ENCODE data around the gene CX3CR1. TPM values are rescaled to one million over a fixed set of nuclear protein-coding genes. Genes with fewer than 3 reads are reported as not detected.

CX3CR1 gene
- total RNA-seq, 1 experiment from 2014 or later, result not detected

DNA sequence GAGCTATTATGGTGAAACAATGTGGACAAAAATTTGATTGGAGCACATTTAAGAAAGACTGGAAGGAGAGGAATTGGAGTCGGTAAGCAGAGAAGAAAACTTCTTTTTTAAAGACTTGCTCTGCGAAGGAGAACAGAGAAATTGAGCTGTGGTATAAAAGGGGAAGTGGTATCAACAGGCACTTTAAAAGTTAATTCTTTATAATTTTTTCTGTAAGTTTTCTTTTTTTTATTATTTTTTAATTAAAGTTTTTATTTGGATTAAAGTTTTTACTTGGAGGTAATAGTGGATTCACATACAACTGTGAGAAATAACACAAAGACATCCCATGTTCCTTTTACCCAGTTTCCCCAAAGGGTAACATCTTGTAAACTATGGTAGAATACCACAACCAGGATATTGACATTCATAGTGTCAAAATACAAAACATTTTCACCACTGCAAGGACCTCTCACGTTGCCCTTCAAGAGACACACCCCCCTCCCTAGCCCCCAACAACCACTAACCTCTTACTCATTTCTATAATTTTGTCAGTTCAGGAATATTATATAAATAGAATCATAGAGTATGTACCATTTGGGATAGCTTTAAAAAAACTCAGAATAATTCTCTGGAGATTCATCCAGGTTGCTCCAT lies 53.6 kb downstream of the CX3CR1 start:
- DNase-seq (ENCODE audit: extremely low read depth, low read depth), result no peak

GRCh38 chr3:39224288-39224687 lies 55.5 kb downstream of the CX3CR1 start:
- DNase-seq (ENCODE audit: extremely low read depth, low read depth), result no peak

GRCh38 chr3:39222939-39223338 lies 56.9 kb downstream of the CX3CR1 start:
- no peak for DNase-seq (ENCODE audit: extremely low read depth, low read depth)

DNA sequence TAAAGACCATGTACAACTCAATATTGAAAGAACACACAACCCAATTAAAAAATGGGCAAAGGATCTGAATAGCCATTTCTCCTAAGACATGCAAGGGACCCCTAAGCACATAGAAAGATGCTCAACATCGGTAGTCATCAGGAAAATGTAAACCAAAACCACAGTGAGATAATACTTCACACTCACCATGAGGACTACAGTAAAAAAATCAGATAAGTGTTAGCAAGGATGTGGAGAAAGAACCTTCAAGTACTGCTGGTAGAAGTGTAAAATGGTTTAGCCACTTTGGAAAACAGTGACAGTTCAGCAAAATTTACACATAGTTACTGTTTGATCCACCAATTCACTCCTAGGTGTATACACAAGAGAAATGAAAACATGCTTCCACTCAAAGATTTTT lies 57.4 kb downstream of the CX3CR1 start:
- DNase-seq (ENCODE audit: extremely low read depth, low read depth), result no peak

DNA sequence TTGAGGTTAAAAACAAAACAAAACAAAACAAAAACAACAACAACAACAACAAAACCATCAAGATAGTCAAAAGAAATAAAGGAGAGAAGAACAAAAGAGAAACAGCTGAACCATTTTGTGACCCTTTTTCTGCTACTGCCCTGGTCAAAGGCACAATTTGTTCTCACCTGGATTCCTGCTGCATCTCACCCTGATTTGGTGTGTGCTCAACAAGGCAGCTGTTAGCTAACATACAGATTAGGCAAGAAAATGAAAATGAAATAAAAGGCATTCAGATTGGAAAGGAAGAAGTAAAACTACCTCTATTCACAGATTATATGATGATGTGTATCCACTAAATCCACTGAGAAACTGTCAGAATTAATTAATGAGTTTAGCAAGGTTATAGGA lies 58.7 kb downstream of the CX3CR1 start:
- no peak for DNase-seq (ENCODE audit: extremely low read depth, low read depth)

GRCh38 chr3:39220407-39221140 lies 59.3 kb downstream of the CX3CR1 start:
- DNase-seq (ENCODE audit: extremely low read depth, low read depth), result no peak

DNA sequence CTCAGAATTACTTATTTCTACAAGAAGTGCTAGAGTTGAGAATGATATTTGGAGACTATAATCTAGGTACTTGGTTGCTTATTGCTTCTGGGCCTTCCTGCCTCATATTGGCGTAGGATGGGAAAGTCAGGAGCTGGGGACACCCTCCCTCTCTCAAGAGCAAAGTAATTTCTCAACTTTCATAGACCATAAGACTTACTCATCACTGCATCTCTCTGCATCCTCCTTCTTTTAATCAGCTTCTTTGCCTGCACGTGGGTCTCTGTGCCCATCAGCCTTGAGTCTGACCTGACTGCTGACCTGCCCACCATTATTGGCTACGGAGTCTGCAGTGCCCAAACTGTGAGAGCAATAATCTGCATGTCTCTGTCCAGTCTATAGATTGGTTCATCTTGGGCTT lies 60.1 kb downstream of the CX3CR1 start:
- DNase-seq (ENCODE audit: extremely low read depth, low read depth), result no peak

DNA sequence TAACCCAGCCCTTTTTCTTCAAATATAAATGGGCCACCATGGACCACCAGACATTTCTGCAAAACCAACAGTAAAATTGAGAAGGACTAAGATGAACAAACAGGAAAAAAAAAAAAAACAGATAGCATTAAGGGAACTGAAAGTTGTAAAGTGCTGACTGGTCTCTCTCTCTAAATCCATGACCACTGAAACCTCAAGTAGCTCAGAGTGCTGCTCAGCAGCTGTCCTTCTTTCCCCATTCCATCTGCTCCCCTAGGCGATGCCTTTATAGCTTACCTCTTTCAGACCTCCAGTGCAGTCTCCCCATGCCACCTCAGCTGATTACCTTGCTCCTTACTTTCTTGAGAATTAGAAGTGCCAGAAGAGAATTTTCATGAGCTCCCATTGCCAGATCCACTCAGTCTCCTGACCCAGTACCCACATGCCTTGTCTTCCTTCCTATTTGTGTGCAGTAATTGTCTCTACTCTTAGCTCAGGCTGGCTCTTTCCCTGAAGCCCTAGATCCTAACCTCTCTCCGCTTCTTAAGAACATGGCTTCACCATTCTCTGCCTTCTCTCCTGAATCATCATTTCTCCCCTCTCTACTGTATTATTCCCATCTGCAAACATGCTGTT lies 63.6 kb downstream of the CX3CR1 start:
- no peak for DNase-seq (ENCODE audit: extremely low read depth, low read depth)

GRCh38 chr3:39213613-39214012 lies 66.2 kb downstream of the CX3CR1 start:
- DNase-seq (ENCODE audit: extremely low read depth, low read depth), result no peak

Other genes starting within 250 kb of the CX3CR1 start
- not detected in 2 replicates for gene SCN11A, start 228.1 kb downstream of the CX3CR1 start, total RNA-seq (2014; rRNA removed; shearing (Covaris generic))
- gene WDR48, start 228.0 kb downstream of the CX3CR1 start, total RNA-seq (2014; rRNA removed; shearing (Covaris generic)), result 12.3 and 15.0 TPM in 2 replicates
- 16.4 and 22.3 TPM in 2 replicates for gene GORASP1, start 172.4 kb downstream of the CX3CR1 start, total RNA-seq (2014; rRNA removed; shearing (Covaris generic))
- 0.95 and 1.2 TPM in 2 replicates for gene TTC21A, start 172.4 kb downstream of the CX3CR1 start, total RNA-seq (2014; rRNA removed; shearing (Covaris generic))
- 7.6 and 8.6 TPM in 2 replicates for gene CSRNP1, start 126.4 kb downstream of the CX3CR1 start, total RNA-seq (2014; rRNA removed; shearing (Covaris generic))
- not detected in 2 replicates for gene XIRP1, start 87.4 kb downstream of the CX3CR1 start, total RNA-seq (2014; rRNA removed; shearing (Covaris generic))
- gene CCR8, start 49.7 kb upstream of the CX3CR1 start, total RNA-seq (2014; rRNA removed; shearing (Covaris generic)), result not detected in 2 replicates
- 20.9 and 21.1 TPM in 2 replicates for gene SLC25A38, start 103.3 kb upstream of the CX3CR1 start, total RNA-seq (2014; rRNA removed; shearing (Covaris generic))
- 2,368 and 2,571 TPM in 2 replicates for gene RPSA, start 126.7 kb upstream of the CX3CR1 start, total RNA-seq (2014; rRNA removed; shearing (Covaris generic))
- not detected in 2 replicates for gene MOBP, start 187.6 kb upstream of the CX3CR1 start, total RNA-seq (2014; rRNA removed; shearing (Covaris generic))